Endothelial cell (in vitro differentiated cells): Measurements from ENCODE around the gene SKAP2. TPM values are rescaled to one million over a fixed set of nuclear protein-coding genes. Genes with fewer than 3 reads are reported as not detected.

Experiments
- DNase-seq: peaks from one replicate; pipeline ENCODE4 v3.0.0; 2021; ENCODE audit warnings: low spot score
- H3K27ac Mint-ChIP-seq: one replicate; pipeline ENCODE4 v1.8.0; 2021; ENCODE audit warnings: mixed read lengths, inconsistent platforms; ENCODE audit not compliant: unreplicated experiment
- H3K27me3 Mint-ChIP-seq: one replicate; pipeline ENCODE4 v1.8.0; 2021; ENCODE audit warnings: mild to moderate bottlenecking, moderate library complexity, mixed read lengths, inconsistent platforms; ENCODE audit not compliant: unreplicated experiment
- H3K36me3 Mint-ChIP-seq: one replicate; pipeline ENCODE4 v1.8.0; 2021; ENCODE audit warnings: mild to moderate bottlenecking, low read depth, mixed read lengths, inconsistent platforms; ENCODE audit not compliant: unreplicated experiment
- H3K4me1 Mint-ChIP-seq: one replicate; pipeline ENCODE4 v1.8.0; 2021; ENCODE audit warnings: mild to moderate bottlenecking, mixed read lengths, inconsistent platforms; ENCODE audit not compliant: unreplicated experiment
- H3K4me3 Mint-ChIP-seq: one replicate; pipeline ENCODE4 v1.8.0; 2021; ENCODE audit warnings: mild to moderate bottlenecking, mixed read lengths, inconsistent platforms; ENCODE audit not compliant: unreplicated experiment
- H3K9me3 Mint-ChIP-seq: one replicate; pipeline ENCODE4 v1.8.0; 2021; ENCODE audit warnings: mixed read lengths, inconsistent platforms; ENCODE audit not compliant: unreplicated experiment
- total RNA-seq: library from RNA; stranded (reverse); fragmentation: NEBNext Ultra II Directional; extraction: Animal tissue kit (Norgen Biotek cat#: 25700); gene quantifications from one replicate; pipeline ENCODE4 v1.2.1, GENCODE V29; 2021; ENCODE audit not compliant: unreplicated experiment
- TF ChIP-seq, protein P1 (sequence below): fragments of 200-600 bp; sonication (generic); IDR thresholded peaks from one replicate; pipeline ENCODE4 v1.5.0; 2021; ENCODE audit warnings: antibody characterized with exemption; ENCODE audit not compliant: unreplicated experiment

The SKAP2 gene
- total RNA-seq, 1 donor from 2014 or later: 24.7 TPM

DNA sequence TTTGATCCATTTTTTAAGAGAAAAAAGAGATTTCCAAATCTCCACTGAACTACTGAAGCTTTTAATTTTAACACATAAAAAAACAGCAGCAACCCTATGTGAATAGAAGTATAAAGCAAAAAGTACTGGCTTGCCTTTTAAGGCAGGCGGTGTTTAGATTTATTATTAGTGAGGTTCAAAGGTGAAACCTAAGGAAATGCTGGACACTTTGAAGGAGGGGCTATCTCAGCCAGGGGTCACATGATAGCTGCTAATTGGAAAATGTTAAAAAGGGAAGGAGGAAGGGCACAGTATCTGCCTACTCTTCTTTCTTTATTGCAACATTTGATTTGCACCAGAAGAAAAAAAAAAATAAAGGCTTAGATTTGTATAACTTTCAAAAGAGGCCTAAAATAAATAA, 183.8 kb downstream of the SKAP2 start:
- Mint-ChIP-seq H3K9me3 (no peaks in the 10 kb centered on the region), H3K4me1 (peaks cover 36% of the 10 kb centered on the region), H3K4me3 (no peak overlapping the region), H3K36me3 (no peaks in the 10 kb centered on the region), H3K27ac (no peak overlapping the region), H3K27me3 (no peaks in the 10 kb centered on the region)
- TF ChIP-seq, protein P1, sequence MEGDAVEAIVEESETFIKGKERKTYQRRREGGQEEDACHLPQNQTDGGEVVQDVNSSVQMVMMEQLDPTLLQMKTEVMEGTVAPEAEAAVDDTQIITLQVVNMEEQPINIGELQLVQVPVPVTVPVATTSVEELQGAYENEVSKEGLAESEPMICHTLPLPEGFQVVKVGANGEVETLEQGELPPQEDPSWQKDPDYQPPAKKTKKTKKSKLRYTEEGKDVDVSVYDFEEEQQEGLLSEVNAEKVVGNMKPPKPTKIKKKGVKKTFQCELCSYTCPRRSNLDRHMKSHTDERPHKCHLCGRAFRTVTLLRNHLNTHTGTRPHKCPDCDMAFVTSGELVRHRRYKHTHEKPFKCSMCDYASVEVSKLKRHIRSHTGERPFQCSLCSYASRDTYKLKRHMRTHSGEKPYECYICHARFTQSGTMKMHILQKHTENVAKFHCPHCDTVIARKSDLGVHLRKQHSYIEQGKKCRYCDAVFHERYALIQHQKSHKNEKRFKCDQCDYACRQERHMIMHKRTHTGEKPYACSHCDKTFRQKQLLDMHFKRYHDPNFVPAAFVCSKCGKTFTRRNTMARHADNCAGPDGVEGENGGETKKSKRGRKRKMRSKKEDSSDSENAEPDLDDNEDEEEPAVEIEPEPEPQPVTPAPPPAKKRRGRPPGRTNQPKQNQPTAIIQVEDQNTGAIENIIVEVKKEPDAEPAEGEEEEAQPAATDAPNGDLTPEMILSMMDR: no peak
- DNase-seq: no peak

DNA sequence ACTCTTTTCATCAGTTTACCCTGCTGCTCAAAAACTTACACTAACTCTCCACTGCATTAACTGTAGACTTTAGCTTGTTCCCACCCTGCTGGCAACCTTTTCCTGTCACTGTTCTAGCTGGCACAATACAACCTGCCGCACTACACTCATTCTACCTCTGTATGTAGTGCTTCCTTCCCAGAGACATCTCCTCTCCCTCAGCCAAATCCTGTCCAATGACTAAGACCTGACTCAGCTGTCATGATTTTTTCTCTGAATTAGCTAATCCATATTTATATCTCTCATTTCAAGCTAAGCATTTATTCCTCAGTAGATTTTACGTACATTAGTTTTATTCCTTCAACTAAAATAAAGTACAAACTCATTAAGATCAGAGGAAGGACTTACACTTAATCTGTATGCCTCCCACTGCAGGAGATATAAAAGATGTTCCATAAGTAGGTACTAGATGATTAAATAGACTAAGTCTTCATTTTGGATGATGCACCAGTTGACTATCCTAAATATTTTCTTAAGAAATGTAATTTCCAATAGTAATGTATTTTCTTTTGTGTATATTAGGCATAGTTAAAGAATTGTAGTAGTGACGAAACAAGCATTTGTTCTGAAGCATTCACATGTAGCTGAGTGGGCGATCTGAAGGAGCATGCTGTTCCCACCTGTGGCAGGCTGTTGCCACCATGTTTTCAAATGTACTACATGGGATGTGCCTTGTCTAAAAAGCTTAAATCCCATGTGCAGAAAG, 189.1 kb downstream of the SKAP2 start:
- Mint-ChIP-seq H3K4me3 (no peak overlapping the region), H3K27ac (no peak overlapping the region), H3K27me3 (no peaks in the 10 kb centered on the region), H3K9me3 (no peaks in the 10 kb centered on the region), H3K4me1 (peaks cover 12% of the 10 kb centered on the region), H3K36me3 (no peaks in the 10 kb centered on the region)
- DNase-seq: no peak
- TF ChIP-seq, protein P1: no peak

DNA sequence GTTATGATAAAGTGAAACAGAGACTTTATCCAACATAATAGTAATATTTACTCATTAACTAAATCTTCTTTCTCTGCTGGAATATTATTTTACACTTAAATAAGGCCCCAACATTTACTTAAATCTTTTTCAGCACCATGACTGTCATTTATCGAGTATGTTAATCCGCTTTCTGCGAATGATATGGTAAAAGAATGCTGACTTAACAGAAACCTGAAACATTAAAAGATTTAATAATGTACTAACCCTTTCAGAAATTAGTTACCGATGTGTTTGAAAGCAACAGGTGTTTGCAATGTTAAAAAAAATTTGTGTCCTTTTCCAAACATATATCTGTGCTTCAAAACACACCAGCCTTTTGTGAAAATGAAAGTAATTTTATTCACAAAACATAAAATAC, 190.5 kb downstream of the SKAP2 start:
- DNase-seq: no peak
- Mint-ChIP-seq H3K27me3 (no peaks in the 10 kb centered on the region), H3K9me3 (no peaks in the 10 kb centered on the region), H3K4me3 (no peak overlapping the region), H3K27ac (no peak overlapping the region), H3K4me1 (peaks cover 6% of the 10 kb centered on the region), H3K36me3 (no peaks in the 10 kb centered on the region)
- TF ChIP-seq, protein P1: no peak

DNA sequence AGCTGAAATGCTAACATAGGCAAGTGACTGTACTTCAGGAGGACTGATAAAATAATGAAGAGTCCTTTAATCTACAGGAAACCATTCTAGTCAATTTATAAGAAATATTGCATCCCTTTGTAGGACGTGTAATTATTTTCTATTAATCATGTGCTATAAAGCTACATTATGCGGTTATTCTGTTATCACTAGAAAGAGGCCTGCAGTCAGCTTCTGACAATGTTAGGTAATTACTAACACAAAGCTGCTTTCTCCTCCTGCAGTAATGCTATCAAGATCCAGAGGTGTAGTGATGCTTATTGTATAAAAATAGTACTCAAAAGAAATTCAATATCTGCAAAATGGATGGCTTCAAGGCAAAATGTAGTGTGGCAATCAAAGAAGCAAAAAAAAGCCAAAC, 191.1 kb downstream of the SKAP2 start:
- H3K4me1 Mint-ChIP-seq: peaks cover 6% of the 10 kb centered on the region
- H3K27me3 Mint-ChIP-seq: no peaks in the 10 kb centered on the region
- no peak overlapping the region for H3K4me3 Mint-ChIP-seq
- H3K9me3 Mint-ChIP-seq: no peaks in the 10 kb centered on the region
- TF ChIP-seq, protein P1: no peak
- DNase-seq: no peak
- H3K27ac Mint-ChIP-seq: no peak overlapping the region
- H3K36me3 Mint-ChIP-seq: no peaks in the 10 kb centered on the region

DNA sequence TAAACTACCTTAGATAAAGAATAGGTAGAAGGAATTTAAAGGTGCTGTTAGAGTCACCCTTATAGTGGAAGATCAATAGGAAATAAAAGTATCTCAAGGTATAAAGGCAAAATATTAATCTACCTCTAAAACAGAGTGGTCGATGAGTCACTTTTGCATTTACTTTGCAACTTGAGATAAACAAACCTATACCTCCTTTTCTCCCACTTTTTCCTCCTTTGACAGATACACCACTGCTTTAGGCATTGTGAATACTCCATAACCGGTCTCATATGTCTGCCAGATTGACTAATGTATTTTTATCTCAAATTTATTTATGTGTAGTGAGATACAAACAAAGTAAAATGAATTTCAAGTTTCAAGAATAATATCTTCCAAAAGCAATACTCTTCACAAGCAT, 193.5 kb downstream of the SKAP2 start:
- TF ChIP-seq, protein P1: no peak
- Mint-ChIP-seq H3K9me3 (no peaks in the 10 kb centered on the region), H3K27me3 (no peaks in the 10 kb centered on the region), H3K27ac (no peak overlapping the region), H3K36me3 (no peaks in the 10 kb centered on the region), H3K4me3 (no peak overlapping the region), H3K4me1 (peaks cover 10% of the 10 kb centered on the region)
- DNase-seq: no peak
